SK-N-MC (cell line): ENCODE data around the gene LHX1.

Experiments
- EZH2 ChIP-seq: fragments of 200-600 bp; sonication (generic); IDR thresholded peaks from one replicate; pipeline ENCODE4 v1.6.1; 2017; ENCODE audit warnings: antibody characterized with exemption
- FOXP2 ChIP-seq: optimal IDR thresholded peaks from 2 replicates; pipeline ENCODE3; 2011; ENCODE audit warnings: mild to moderate bottlenecking, moderate library complexity; ENCODE audit not compliant: insufficient read depth; ENCODE audit errors: extremely low read length, control extremely low read depth
- POLR2AphosphoS5 ChIP-seq: IDR thresholded peaks from 2 replicates; pipeline ENCODE4 v1.6.1; 2012; ENCODE audit warnings: mild to moderate bottlenecking, low read depth, low read length, borderline replicate concordance

DNA sequence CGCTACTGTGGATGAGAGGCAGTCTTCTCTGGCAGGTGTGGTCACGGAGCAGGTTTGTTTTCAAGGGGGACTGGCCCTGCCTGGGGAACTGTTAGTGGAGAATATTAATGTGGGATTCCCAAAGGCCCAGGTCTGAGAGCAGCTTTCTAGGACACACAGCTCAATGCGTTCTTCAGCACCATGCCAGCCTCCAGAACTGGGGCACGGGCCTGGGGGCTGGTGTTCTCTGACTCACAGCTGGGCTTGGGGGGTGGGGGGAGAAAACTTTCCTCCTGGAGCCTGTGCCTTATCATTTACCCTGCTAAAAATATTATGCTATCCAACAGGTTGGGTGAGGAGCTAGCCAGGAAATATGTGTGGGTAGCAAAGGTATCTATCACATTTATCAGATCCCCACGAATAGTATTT lies 13.5 kb upstream of the LHX1 start:
- no peak for TF ChIP-seq FOXP2
- TF ChIP-seq POLR2AphosphoS5: no peak
- TF ChIP-seq EZH2: no peak
